Transverse colon (tissue), 4 donors: Measurements from ENCODE around the gene TCF7L2.

Experiments used
- CTCF ChIP-seq, 5 experiments: fragments of 200-600 bp in 3 of 5; fragments of 450-650 bp in 2 of 5; sonication (generic) in 3 of 5; IDR thresholded peaks; 1 replicate in 2 of 5; 2 replicates in 3 of 5; pipeline ENCODE4 v1.5.1; 2016 to 2017; ENCODE audit warnings: antibody characterized with exemption in 5 of 5, inconsistent platforms in 3 of 5, mild to moderate bottlenecking in 2 of 5, moderate library complexity in 1 of 5
- POLR2AphosphoS5 ChIP-seq, 3 donors: sonication (generic); formaldehyde crosslinking; IDR thresholded peaks; one replicate each; pipeline ENCODE4 v1.6.1; 2016; ENCODE audit warnings: antibody characterized with exemption in 3 of 3

GRCh38 chr10:113017376-113017775 lies 67.3 kb downstream of the TCF7L2 start:
- TF ChIP-seq CTCF (IDR thresholded peaks at IDR 0.05) (no peak), POLR2AphosphoS5 (IDR thresholded peaks at IDR 0.05) (no peak)
